Non-pigmented ciliary epithelial cell (primary cell): ENCODE data around the gene CFAP92.
A peak's percentile ranks its signal among the peaks of the same experiment; 100 is the strongest.
"Not testable (repeated sequence)": the region's sequence is repeated elsewhere in the genome, so short reads cannot be mapped to it uniquely, and the experiment has no call there.

Experiments
- DNase-seq: peaks from one replicate; pipeline ENCODE4 v3.0.0-alpha.2; 2010; ENCODE audit warnings: low read depth

The CFAP92 gene

DNA sequence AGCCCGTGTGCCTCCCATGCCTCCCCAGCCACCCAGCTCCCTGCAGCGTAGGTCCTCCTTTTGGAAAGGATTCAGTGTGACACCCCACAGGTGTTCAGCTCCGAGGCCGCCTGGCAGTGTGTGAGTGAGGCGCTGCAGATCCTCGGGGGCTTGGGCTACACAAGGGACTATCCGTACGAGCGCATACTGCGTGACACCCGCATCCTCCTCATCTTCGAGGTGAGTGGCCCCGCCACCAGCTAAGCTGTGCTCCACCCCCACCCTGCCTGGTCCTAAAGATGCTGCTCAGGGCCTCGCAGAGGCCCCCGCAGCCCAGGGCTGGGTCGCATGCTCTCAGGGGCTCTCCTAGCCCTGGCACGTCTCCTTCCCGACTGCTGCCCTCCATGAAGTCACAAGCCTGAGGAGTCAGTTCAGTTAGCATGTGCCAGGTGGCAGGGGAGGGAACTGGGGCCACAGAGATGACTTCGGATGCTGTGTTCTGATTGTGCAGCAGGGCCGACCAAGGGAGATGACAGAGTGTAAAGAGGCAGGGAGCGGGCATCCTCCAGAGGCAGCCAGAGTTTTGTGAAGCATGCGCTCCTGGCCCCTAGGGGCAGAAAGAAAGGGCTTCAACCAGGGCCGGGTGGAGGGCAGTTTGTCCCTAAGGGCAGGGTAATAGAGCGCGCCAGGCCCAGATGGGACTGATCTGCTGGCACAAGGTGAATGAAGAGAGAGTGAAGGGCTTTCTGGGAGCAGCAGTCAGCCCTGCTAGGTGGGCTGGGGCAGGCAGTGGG, 87.7 kb downstream of the CFAP92 start:
- DNase-seq = no peak

DNA sequence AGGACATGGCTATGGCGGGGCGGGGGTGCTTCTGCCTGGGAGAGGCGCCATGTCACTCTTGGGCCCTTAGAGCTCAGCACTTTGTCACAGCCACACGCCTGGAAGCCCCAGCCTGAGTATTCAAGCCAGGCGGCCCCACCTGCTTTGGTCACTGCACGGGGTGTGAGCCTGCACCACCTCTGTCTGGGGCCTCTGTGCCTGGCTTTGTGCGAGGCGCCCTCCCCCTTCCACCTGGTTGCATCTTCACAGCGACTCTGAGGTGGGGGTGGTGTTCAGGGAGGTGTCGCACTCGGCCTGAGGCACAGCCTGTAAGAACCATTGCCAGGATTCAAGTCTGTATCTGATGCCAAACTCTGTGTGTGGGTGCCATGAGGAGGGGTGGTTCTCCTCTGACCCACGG, 90.4 kb downstream of the CFAP92 start:
- no peak for DNase-seq

DNA sequence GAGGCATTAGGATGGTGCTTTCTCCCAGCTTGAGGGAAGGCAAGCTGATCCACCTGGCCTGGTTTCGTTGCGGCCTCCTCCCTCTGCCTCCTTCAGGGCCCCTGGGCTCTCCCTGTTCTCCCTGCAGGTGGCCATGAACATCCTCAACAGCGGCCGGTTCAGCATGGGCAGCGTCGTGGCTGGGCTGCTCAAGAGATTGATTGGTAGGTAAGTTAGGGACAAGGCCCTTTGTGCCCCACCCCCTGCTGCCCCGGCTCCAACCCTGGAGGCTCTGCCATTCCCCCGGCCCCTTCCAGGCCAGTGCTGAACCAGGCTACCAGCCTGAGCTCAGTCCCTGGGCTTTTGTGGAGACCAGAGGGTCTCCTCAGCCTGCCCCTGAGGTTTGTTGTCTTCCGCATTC, 91.5 kb downstream of the CFAP92 start:
- DNase-seq = no peak

DNA sequence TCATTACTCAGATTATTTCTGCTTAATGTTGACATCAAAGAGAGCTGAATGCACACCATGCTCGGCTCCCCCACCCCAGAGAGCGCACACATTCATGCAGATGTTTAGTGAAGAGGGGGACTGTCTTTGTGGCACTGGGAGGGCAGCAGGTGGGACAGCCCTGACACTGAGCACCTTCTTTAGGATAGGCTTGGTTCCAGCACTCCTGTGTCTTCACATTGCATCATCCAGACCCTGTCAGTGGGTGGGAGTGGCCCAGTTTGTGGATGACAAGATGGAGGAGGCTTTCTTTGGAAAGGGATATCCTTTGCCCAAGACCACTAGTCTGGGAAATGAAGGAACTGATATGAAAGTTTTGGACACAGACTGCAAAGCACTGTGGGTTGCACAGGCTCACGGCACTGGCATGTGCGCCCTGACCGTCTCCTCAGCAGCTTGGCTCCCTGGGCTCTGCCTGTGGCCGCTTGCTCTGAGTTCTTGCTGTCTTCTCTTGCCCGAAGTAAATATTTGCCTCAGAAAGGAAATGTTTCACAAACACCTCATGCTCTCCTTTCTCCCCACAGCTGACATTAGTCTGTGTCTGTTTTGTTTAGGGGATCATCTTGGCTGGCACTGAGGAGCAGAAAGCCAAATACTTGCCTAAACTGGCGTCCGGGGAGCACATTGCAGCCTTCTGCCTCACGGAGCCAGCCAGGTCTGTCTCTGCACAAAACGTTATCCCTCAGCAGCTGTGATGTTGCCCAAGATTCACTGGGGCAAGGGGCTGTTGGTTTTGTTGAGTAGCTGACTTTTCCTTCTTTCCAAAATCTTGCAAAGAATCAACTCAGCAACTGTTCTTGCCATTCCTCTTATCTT, 97.8 kb downstream of the CFAP92 start:
- no peak for DNase-seq

DNA sequence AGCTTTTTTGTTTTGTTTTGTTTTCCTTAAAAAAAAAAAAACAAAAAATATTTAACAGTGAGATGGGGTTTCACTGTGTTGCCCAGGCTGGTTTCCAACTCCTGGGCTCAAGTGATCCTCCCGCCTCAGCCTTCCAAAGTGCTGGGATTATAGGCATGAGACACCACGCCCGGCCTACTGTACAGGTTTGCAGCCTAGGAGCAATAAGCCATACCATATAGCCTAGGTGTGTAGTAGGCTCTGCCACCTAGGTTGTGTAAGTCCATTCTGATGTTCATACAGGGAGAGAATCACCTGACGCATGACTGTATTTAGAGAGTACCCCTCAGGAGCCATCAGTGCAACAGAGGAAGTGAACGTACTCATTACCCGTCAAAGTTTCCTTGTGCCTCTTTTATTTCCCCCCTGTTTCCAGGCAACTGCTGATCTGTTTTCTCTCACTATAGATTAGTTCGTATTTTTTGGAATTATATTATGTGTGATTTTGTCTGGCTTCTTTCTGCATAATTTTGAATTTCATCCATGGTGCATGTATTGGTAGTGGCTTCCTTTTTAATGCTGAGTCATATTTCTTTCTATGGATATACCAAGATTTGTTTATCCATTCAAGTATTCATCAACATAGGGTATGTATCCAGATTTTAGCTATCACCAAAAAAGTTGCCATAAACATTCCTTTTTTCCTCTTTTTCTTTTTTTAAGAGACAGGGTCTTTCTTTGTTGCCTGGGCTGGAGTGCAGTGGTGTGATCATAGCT, 104.6 kb downstream of the CFAP92 start:
- DNase-seq = no peak

DNA sequence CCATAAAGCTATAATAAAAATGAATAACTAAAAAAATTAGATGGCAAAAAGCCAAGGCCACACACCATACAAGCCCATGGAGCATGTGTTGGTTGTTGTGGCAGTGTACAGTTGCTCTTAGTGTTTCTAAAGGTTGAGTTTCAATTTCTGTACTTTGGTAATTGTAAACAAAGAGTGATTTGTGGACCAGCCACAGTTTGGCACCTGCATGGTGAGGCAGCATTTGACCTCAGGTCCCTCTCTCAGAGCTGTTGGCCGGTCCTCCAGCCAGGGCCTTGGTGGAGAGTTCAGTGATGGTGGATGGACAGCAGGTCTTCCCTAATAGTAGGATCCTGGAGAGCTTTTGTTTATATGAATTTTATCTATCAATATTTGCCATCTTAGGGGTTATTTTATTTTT, 108.9 kb downstream of the CFAP92 start:
- no peak for DNase-seq

DNA sequence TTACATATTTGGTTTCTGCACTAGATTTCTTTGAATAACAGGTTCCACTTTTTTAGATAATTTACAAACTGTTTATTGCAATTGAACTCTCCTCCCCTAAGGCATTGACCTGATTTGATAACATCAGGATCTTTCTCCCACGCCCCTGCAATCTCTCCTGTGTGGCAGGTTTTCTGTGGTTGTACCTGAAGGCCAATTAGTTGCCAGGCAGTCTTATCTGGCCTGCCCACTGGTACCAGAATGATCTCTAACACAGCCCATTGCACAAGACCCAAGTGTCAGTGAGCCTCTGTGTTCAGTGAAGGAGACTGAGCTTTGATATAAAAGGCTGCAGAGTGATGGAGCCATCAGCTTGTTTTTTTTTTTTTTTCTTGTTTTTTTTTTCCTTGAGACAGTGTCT, 111.2 kb downstream of the CFAP92 start:
- no peak for DNase-seq

DNA sequence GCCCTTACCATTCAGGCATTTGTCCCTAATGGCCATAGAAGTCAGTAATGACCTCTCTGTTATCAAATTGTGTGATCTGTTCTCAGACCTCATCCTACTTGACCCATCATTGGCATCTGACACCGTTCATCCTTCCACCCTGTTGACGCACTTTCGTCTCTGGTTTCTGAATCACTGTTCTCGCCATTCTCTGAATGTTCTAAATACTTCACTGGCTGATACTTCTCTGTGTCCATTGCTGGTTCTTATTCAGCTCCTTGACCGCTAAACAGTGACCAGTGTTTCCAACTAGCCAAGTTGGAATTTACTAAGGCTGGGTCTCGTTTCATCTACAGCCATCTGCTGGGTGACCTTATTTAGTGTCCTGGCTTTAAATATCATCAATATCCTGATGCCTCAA, 112.3 kb downstream of the CFAP92 start:
- no peak for DNase-seq

DNA sequence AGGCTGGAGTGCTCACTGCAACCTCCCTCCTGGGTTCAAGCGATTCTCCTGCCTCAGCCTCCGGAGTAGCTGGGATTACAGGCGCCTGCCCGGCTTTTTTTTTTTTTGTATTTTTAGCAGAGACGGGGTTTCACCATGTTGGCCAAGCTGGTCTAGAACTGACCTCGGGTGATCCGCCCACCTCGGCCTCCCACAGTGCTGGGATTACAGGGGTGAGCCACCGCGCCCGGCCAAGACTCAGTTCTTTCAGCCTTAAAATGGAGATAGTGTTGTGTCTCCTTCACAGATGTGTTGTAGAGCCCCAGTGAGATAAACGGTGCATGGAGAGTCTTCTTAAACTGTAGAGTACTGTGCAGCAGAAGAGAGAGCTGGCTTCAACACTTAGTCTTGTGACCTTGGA, 113.4 kb downstream of the CFAP92 start:
- not testable (repeated sequence) for DNase-seq

DNA sequence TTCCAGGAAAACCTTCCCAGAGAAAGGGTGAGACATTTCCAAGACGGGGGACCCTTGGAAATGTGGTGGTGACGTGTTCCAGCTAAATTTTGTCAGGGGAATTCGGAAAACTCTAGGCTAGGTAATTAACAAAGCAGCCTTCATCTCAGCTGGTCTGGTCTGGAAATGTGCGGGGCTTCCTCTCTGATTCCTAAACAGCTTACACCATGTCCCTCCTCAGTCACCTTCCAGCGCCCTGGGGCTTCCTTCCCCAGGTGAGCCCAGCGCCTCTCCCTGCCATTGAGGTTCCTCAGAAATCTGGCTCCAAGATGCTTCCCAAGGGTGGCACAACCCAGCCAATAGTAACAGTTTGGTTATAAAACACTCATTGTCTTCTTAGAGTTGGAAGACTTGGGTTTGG, 113.9 kb downstream of the CFAP92 start:
- DNase-seq = no peak

DNA sequence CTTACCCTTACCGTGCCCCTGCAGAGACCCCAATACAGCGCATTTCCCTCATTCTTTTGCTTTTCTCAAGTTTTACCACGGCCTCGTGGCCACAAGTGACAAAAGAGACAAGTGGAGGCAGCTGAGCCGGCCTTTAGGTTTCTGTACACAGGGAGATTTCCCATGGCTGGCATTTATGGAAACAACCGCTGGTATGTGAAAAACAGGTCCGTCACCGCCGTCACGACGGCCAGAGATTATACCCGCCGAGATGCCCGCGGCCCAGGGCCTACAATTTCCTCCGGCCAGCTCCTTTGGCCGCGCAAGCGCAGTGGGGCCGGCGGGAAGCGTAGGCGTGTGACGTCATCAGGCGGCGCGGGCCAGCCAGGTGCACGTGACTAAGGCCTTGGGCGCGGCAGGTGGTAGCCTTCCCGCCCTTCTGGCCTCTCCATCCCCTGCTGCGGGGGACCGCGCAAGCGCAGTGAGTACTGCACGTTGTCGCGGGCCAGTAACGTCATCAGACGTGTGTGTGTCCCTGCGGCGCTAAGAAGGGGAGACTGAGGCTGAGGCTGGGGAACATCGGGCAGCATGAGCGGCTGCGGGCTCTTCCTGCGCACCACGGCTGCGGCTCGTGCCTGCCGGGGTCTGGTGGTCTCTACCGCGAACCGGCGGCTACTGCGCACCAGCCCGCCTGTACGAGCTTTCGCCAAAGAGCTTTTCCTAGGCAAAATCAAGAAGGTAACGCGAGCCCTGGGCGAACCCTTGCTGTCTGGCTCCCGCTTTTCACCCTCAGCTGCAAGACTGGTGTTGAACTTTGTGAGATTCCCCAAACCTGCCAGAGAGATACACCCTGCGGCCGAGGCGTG, 114.5 kb downstream of the CFAP92 start, which contains the start of gene ACAD9:
ACAD9 (plus strand) TSS at position 496 of the 845 bp plus-strand sequence; CDS start at position 568, 72 bp downstream.
- peak; percentile 83 for DNase-seq

DNA sequence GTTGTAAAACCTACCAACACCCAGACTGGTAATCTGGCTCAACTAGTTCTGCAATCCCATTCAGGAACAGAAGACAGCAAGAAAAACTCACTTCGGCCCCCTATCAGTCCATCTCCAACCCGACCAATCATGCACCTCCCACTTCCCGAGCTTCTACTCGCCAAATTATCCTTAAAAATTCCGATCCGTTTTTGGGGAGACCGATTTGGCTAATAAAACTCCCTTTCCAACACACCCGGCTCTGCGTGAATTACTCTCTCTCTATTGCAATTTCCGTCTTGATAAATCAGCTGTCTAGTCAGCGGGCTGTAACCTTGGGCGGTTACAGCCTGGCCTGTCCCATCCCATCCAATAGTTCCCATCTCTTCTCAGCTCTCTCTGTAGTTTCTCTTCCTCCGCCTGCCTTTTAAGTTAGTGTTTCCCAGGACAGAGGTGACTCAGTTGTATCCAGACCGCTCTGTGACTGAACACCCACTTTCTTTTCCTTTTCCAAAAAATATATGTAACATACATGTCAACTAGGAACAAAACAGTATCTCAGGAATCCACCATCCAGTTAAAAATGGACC, 115.2 kb downstream of the CFAP92 start:
- peak; percentile 45 for DNase-seq

DNA sequence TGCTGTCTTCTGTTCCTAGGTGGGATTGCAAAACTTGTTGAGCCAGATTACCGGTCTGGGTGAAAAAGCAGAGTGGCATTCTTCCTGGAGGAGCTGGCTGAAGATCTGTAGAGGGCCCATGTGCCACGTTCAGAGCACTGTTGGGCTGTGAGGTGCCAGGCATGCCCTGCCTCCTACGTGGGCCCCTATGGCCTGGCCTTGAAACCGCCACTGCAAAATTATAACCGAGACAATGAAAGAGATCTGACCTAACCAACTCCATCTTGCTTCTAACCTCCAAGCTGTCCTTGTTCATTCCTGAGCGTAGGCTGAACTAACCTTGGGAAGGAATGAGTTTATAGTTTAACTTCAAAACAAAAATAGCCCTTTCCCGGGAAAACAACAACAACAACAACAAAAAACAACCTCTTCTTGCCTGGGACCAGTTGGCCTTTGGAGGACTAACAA, 115.8 kb downstream of the CFAP92 start:
- DNase-seq = no peak

DNA sequence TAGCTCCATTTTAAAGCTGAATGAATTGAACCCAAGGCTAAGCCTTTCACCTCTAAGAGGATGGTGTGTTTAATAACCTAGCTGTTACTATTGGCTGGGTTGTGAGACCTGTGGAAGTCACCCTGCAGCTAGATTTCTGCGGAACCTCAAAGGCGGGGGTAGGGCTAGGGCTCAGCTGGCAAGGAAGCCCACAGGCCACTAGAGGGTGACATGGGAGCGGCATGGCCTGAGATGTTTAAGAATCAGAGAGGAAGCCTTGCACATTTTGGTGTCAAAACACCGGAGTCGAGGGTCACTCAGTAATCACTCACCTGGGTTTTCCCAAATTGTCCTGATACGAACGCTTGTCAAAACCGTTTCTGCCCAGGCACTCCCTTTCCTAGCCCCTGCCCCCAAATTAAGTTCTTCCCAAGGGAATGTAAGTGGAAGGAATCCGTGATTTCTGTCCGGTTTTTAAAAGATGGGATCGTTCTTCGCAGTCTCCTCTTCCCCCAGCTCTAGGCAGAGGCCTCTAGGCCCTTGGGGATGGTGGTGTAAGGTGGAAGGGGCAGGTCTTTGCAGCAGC, 118.2 kb downstream of the CFAP92 start:
- no peak for DNase-seq

DNA sequence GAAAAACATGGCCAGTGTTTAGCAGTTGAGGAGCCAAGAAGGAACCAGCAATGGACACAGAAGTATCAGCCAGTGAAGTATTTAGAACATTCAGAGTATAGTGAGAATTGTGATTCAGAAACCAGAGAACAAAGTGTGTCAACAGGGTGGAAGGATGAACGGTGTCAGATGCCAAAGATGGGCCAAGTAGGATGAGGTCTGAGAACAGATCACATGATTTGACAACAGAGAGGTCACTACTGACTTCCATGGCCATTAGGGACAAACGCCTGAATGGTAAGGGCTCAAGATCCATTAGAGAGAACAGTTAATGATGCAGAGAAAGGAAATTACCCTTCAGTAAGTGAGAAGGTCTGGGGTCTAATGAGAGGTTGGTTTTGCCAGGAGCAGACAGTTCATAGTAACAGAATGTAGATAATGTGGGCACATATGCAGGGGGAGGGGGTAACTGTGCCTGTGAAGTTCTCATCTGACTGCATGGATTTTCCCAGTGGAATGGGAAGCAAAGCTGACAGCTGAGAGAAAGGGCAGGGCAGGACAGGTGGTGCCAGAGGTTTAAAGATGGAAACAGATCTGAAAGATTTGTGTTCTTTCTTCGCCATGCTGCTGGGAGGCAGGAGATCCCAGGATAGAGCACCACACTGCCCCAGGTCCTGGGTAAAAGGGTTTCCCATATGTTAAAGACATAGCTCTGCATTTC, 119.2 kb downstream of the CFAP92 start:
- DNase-seq = no peak

DNA sequence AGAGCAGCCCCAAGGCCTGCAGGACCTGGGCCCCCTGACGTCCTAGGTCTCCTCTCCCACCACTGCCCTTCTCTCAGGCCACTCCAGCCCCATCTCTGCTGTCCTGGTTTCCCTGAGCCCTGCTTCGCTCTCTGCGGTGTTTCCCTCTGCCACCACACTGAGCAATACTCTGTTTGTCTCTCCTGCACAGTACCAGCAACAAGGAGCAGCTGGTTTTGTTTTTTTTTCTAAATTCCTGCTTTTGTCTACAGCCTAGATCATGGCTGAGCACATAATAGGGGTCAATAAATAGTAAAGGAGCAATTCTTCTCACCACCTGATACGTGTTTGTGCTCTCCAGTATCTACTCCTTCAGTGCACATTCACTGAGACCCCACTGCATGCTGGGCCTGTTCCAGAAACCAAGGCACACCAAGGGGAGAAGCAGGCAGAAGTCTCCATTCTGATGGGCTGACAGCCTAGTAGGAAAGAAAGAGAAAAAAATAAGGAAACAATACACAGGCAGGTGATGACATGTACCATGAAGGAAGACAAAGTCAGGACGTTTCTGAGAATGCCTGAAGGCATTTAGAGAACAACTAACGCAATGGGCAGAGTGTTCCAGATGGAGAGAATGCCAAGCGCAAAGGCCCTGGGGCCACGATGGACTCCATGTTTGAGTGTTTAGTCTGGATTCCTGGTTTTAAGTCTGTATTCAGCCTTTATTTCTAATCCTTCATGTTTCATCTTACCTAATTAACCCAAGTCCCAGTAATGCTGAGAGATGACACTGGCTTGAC, 120.4 kb downstream of the CFAP92 start:
- no peak for DNase-seq

DNA sequence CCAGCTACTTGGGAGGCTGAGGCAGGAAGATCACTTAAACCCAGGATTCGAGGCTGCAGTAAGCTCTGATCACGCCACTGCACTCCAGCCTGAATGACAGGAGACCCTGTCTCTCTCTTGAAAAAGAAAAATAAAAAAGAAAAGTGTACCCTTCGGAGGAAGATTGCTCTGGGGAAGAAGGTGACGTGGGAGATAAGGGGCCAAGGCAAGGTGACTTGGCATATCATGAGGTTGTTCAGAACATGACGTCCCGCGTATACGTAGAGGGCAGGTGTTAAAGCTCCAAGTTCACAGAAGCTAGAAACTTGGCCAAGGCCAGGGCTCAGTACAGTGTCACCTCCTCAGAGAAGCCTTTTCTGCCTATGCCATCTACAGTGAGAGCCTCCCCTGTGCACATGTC, 121.1 kb downstream of the CFAP92 start:
- no peak for DNase-seq

DNA sequence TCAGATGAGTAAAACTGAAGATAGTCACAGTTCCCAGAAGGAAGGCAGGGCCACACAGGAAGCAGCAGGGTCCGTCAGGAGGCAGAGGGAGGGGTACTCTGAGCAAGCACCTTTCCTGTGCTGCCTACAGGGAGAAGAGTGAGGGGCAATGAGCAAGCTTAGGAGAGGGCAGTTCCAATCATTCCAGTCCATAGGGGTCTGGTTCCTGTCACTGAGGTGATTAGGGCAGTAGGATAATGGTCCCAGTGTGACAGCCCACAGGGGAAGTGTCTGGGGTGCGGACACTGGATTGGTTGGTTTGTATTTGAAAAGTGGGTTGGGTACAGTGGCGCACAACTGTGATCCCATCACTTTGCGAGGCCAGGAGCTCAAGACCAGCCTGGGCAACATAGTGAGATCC, 121.6 kb downstream of the CFAP92 start:
- no peak for DNase-seq

DNA sequence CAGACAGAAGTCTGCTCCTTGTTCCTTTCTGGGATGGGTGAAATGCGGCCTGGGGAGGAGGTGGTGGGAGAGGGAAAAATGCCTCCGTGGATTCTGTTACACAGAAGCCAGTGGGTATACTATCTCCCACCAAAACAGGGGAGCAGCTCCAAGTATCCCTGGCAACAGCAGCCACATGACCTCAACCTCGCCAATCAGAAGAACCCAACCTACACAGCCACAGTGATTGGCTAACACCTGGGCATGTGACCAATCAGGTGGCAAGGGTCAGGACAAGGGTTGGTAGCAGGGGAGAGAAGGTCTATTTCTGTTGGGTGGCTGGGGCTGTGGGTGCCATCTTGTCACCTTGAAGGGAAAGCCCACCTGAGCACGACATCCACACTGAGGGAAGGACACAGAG, 123.5 kb downstream of the CFAP92 start:
- DNase-seq = no peak
